HG03442 (cell line): Measurements from ENCODE around the gene CD53.

Source experiments
- ATAC-seq: cut with Tn5 transposase; IDR thresholded peaks from one replicate; pipeline ENCODE4 v1.9.1; 2021; ENCODE audit warnings: mild to moderate bottlenecking, moderate library complexity; ENCODE audit not compliant: unreplicated experiment

Gene CD53

GRCh38 chr1:110875216-110875731, 2.3 kb downstream of the CD53 start:
- peak; percentile 51 for ATAC-seq

GRCh38 chr1:110876748-110877341, 3.9 kb downstream of the CD53 start:
- no peak for ATAC-seq

GRCh38 chr1:110877364-110877763, 4.4 kb downstream of the CD53 start:
- no peak for ATAC-seq

DNA sequence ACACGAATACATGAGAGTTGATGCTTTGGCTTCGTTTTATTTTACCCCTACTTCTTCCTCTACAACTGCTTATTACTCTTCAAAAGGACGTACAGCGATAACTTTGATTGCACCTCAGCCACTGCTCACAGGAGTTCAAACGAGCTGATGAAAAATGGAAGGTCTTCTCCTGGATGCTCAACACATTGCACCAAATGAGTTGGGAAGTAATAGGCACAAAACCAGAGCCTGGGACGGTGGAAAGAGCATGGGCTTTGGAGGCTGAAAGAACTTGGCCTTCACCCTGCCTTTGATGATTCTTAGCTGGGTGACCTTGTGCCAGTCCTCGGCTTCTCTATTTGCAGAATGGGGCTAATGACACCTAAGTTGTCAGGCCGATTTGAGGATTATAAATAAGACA, 4.8 kb downstream of the CD53 start:
- ATAC-seq = no peak

DNA sequence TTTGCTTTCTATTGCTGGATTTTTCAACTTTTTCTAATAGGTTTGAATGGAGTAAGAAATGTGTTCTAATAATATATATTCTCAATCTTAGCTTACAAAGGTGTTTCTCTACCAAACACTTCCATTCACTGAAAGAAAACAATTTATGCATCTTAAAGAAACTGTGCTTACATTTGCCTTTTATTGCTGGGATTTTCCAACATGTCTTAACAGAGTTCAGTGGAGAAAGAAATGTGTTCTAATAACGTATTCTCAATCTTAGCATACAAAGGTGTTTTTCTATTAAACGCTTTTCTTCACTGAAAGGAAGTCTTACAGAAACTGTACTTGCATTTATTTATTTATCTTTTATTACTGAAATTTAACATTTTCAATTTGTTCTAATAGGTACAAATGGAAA, 5.6 kb downstream of the CD53 start:
- no peak for ATAC-seq

- ATAC-seq = no peak
Measured at GRCh38 chr1:110878993-110879392, 6.0 kb downstream of the CD53 start.

- peak; percentile 59 for ATAC-seq
Measured at GRCh38 chr1:110879758-110880606, 7.0 kb downstream of the CD53 start.

DNA sequence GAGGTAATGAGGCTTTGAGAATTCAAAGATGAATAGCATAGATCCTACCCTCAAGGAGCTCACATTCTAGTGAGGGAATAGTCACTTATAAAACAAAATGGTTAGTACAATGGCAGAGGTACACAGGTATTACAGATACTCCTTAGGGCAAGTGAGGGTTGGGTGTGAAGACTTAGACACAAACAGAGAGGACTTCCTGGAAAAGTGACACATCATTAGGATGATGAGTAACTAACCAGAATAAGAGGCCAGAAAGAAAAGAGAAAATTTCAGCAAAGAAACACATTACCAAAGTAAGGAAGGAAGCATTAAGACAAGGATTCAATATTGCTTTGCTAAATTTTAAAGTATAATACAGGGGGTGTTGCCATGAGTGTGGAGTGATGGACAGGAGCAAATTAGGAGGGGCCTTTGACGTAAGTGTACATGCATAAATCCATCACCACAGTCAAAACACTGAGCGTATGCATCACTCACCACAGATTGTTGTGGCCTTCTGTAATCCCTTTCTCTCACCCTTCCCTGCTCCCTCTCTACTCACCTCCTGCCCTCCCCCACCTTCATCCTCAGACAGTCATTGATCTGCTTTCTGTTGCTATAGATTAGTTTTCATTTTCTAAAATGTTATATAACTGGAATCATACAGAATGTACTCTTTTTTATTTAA, 7.9 kb downstream of the CD53 start:
- ATAC-seq = peak; percentile 36

DNA sequence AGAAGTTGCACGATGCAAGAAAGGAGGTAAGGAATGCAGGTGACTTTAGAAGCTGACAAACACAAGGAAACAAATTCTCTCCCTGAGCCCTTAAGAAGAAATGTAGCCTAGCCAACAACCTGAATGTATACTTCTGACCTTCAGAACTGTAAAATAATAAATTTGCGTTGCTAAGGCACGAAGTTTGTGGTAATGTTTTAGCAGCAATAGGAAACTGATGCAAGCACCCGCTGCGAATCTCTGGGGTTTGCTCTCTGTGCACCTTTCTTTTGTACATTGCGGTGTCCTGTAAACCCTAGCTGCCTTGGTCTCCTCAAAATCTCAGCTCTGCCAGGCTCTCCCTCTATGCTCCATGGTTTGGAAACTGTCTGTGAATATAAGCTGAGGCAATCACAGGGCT, 15.1 kb downstream of the CD53 start:
- ATAC-seq = no peak

DNA sequence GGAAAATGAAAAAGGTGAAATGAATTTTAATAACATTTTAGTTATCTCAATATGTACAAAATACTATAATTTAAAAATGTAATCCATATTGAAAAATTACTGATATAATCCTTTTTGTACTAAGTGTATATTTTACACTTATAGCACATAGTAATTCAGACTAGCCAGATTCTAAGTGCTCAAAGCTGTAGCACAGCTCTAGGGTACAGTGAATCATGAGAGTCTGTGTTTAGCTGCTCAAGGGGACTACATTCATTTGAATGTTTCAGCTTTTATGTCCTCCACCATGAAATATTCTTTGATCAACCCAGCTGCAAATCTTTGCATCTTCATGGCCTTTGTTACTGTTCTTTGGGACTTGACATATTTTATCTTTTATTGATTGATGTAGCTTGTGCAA, 15.7 kb downstream of the CD53 start:
- ATAC-seq = no peak

GRCh38 chr1:110890474-110891196, 17.7 kb downstream of the CD53 start:
- no peak for ATAC-seq

- no peak for ATAC-seq
Measured at GRCh38 chr1:110893908-110894490, 21.1 kb downstream of the CD53 start.

GRCh38 chr1:110896090-110896489, 23.1 kb downstream of the CD53 start:
- no peak for ATAC-seq

GRCh38 chr1:110897681-110898080, 24.7 kb downstream of the CD53 start:
- ATAC-seq = no peak

DNA sequence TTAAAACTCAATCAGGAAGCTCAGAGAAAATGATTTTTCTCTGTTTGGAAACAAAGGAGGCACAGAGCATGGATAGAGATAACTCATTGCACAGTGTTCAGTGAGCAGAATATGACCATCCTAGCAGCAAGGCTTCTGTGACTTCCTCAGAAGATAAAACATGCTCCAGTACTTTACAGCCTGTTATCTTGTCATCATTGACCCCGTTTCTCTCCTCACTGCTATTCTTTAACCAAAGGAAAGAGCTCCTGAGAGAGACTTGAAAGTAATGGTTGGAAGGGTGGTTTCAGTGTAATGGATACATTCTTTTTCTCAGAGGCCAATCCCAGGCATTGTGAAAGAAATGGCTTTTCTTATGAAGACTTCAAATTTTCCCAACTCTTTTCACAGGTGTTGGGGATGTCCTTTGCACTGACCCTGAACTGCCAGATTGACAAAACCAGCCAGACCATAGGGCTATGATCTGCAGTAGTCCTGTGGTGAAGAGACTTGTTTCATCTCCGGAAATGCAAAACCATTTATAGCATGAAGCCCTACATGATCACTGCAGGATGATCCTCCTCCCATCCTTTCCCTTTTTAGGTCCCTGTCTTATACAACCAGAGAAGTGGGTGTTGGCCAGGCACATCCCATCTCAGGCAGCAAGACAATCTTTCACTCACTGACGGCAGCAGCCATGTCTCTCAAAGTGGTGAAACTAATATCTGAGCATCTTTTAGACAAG, 25.9 kb downstream of the CD53 start:
- ATAC-seq = no peak

- ATAC-seq = no peak
Measured at GRCh38 chr1:110899458-110899843, 26.5 kb downstream of the CD53 start.

GRCh38 chr1:110902820-110903463, 30.0 kb downstream of the CD53 start:
- ATAC-seq = no peak

DNA sequence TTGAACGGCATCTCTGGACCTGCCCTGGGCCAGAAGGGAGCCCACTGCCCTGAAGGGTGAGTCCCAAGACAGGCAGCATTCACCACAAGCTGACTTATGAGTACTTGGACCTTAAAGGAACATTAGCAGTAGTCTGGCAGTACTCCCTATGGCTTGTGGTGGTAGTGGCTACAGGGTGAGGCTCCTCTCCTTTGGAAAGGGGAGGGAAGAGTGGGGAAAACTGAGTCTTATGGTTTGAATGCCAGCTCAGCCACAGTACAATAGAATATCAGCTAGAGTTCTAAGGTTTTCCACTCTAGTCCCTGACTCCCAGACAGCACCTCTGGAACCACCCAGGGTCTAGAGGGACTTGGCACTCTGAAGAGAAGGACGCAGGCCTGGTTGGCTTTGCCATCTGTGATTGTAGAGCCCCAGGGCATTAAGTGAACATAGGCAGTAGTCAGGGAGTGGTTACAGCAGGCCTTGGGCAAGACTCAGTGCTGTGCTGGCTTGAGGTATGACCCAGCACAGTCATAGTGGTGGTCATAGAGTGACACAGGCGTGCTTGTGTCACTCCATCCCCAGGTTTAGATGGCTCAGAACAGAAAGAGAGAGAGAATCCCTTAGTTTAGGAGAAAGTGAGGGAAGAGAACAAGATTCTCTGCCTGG, 31.0 kb downstream of the CD53 start:
- no peak for ATAC-seq

DNA sequence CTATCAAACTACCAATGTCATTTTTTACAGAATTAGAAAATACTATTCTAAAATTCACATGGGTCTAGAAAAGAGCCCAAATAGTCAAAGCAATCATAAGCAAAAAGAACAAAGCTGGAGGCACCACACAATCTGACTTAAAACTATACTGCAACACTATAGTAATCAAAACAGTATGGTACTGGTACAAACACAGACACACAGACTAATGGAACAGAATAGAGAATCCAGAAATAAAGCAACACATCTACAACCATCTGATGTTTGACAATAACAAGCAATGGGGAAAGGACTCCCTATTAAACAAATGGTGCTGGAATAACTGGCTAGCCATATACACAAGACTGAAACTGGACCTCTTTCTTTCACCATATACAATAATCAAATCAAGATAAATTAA, 39.8 kb downstream of the CD53 start:
- no peak for ATAC-seq
